GM21447 (cell line): ENCODE measurements around the gene UNC5A.
"Not testable (repeated sequence)": the region's sequence is repeated elsewhere in the genome, so short reads cannot be mapped to it uniquely, and the experiment has no call there.

ENCODE experiments used
- ATAC-seq: cut with Tn5 transposase; IDR thresholded peaks from one replicate; pipeline ENCODE4 v1.9.1; 2021; ENCODE audit not compliant: unreplicated experiment

UNC5A gene

DNA sequence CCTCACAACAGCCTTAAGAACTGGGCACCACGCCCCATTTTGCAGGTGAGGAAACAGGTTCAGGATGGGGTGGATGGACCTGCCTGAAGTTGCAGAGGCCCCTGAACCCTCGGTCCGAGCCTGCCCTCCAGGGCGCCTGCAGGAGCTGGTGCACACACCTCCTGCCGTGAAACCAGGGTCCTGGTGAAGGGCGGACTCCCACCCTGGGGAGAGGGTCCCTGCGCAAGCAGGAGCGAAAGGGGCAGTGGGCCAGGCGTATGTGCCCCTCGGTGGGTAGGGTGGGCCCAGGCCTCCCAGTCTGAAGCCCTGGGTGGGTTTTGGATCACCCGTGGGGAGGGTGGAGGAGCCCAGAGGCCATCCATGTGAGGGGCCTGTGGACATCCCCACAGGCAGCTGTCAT, 50.9 kb downstream of the UNC5A start:
- ATAC-seq: no peak

DNA sequence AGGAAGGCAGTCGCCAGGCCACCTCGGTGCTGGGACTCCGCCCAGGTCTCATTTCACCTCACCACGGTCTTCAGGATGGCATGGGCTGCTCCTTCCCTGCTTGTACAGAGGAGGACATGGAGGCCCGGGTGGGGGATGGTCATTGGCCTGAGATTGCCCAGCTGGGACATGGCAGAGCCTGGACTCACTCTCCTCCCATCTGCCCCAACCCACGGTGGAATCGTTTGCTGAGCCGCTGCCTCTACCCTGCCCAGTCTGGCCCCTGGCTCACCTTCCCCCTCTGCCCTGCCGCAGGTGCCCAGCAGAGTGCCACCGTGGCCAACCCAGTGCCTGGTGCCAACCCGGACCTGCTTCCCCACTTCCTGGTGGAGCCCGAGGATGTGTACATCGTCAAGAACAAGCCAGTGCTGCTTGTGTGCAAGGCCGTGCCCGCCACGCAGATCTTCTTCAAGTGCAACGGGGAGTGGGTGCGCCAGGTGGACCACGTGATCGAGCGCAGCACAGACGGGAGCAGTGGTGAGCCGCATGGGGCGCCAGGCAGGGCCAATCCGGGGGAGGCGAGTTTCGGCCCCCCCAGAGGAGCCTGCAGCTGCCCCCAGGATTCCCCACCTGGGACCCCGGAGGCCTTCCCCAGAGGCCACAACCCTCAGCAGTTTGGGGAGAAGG, 52.1 kb downstream of the UNC5A start:
- ATAC-seq: no peak

DNA sequence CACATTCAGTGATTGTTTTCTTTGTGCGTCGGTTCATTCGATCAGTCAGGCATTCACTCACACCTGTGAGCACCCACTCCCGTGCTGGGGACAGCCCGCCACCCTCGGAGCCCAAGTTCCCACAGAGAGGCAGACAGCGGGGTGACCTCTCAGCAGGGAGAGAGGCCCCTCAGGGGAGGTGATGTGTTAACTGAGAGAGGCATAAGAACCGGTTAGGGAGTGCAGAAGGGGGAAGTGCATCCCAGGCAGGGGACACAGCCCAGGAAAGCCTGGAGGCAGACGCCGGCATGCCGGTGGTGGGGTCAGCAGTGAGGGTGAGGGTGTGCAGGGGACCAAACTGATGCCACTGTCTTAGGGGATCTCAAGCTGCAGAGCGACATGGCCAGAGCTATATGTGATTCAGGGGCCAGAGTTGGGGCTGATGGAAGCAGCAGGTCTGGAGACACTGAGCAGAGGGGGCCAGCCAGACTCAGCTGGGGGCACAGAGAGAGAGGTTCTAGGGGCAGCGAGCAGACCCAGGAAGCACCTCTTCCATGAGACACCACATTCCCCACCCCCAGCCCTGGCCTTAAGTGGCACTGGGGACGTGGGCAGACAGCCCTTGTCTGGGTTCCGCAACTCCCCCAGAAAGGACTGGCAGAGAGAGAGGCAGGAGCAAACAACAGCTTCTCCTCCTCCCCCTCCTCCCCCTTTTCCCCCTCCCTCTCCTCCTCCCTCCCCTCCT, 52.8 kb downstream of the UNC5A start:
- ATAC-seq: no peak

DNA sequence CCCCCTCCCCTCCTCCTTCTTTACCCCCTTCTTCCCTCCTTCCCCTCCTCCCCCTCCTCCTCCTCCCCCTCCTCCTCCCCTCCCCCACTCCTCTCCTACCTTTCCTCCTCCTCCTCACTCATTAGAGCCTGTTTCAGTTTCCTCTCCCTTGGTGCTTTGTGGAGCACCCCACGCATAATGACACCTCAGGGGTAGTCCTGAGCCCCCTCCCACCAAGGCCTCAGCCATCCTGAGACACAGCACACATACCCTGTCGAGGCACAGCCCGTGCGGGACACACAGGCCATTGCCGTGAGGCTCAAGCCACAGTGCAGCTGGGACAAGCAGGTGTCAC, 53.4 kb downstream of the UNC5A start:
- no peak for ATAC-seq

DNA sequence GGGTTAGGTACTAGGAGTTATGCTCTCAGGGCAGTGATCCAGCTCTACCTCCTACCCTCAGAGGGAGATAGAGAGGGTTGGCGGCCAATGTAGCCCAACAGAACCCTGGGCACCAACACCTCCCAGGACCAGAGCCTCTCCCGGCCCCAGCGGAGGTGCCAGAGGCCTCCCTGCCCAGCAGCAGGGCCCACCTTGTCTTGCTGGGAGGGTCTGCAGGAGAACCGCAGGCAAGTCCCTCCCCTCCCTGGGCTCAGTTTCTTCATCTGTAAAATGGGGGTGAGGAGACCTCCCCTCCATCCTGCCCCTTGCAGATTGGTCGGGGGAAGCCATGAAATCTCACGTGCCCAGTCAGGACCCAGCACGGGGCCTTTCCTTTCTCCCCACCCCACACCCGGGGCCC, 54.4 kb downstream of the UNC5A start:
- no peak for ATAC-seq

DNA sequence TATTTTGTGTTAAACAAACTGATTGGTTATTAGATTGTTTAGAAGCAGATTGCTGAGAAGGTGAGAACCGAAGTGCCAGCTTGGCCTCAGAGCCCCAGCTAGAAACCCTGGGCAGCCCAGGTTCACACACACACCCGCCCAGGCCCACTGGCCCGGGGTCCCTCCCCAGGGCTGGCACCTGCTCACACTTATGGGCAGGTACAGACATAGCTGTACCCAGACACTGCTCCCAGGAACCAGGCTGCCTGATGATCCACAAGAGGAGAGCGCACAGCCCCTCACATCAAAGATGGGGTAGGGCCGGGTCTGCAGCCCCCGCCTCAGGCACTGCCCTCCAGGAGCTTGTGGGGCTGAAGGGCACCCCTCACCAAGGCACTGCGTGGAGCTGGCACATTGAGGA, 55.6 kb downstream of the UNC5A start:
- ATAC-seq: no peak

DNA sequence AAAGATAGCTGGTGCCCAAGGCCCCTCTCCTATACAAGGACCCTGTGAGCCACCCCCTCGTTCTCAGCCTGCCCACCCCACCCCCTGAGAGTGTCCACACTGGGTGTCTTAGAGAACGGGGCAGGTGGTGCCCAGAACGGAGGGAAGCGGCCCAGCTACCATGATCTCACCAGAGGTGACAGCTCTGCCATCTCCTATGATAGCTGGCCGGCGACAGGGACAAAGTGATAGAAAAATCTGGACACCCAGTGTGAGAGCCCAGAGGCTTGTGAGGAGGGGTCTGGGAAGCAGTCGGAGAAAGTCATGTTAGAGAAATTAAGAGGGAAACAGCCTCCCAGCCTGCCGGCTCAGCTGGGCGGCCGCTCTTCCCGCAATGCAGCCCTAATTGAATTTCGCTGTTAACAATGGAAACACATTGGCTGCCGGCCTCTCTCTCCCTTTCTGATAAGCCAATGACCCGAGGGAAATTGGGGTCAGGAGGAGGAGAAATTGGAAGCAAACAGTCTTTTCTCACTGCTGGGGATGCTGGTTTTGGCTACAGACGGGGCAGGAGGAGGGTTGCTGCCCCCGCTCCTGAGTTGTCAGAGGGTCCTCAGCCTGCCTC, 56.5 kb downstream of the UNC5A start:
- no peak for ATAC-seq

DNA sequence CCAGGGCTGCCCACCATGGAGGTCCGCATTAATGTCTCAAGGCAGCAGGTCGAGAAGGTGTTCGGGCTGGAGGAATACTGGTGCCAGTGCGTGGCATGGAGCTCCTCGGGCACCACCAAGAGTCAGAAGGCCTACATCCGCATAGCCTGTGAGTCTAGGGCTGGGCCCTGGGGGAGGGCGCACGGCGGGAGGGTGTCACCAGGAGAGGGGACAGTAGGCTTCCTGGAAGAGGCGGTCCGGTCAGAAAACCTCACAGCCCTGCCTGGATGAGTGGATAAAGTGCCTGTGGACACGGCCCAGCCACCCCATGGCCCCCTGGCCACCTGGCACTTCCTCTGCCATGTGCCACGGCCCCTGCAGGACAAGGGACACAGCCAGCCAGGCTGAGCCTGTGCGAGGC, 57.8 kb downstream of the UNC5A start:
- no peak for ATAC-seq

DNA sequence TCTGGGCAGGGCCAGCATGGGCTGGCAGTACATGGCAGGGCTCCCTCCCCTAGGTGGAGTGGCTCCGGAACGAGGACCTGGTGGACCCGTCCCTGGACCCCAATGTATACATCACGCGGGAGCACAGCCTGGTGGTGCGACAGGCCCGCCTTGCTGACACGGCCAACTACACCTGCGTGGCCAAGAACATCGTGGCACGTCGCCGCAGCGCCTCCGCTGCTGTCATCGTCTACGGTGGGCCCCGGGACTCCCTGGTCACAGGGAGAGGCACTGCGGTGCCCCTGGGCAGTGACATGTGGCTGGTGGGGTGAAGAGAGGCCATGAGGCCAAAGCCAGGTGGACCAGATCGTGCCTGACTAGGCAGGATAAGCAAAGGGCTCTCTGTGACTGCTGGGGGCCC, 58.4 kb downstream of the UNC5A start:
- ATAC-seq: no peak

DNA sequence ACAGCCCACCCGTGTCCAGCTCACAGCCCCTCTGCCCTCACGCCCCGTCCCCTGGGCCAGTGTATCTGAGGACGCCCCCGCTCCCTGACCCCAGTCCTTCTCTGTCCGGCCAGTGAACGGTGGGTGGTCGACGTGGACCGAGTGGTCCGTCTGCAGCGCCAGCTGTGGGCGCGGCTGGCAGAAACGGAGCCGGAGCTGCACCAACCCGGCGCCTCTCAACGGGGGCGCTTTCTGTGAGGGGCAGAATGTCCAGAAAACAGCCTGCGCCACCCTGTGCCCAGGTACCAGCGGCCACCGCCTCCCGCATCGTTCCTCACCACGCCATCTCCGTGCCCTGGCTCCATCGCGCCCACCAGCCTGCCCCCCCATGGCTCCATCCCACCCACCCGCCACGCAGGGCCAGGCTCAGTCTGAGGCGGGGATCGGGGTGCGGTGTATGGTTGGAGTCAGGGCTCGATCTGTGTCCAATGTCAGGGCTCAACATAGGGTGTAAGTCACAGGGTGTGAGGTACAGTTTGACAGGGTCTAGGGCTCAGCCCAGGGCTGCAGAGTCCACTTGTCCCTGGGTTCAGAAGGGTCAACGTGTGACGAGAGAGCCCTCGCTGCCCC, 59.2 kb downstream of the UNC5A start:
- no peak for ATAC-seq

DNA sequence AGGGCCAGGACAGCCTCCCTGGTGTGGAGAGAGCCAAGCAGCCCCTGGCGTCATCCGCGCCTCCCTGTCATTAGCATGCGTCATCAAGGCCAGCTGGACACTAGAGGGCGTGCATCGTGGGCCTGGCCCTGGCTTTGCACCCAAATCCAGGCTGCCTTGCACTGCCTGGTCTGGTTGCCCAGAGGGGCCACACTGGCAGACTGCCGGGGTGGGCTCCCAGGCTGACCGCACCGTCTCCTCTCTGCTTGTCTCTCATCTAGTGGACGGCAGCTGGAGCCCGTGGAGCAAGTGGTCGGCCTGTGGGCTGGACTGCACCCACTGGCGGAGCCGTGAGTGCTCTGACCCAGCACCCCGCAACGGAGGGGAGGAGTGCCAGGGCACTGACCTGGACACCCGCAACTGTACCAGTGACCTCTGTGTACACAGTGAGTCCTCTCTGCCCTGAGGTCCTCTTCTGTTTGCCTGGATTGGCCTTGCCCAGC, 59.8 kb downstream of the UNC5A start:
- ATAC-seq: no peak

DNA sequence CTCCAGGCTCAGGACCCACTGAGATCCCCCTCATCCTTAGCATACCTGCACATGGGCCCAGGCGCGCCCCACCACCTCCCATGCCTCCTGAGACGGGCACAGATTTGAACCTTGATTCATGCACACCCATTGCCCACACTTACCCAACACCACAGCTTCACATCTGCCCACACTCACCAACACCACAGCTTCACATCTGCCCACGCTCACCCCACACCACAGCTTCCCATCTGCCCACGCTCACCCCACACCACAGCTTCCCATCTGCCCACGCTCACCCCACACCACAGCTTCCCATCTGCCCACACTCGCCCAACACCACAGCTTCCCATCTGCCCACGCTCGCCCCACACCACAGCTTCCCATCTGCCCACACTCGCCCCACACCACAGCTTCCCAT, 60.3 kb downstream of the UNC5A start:
- ATAC-seq: not testable (repeated sequence)

DNA sequence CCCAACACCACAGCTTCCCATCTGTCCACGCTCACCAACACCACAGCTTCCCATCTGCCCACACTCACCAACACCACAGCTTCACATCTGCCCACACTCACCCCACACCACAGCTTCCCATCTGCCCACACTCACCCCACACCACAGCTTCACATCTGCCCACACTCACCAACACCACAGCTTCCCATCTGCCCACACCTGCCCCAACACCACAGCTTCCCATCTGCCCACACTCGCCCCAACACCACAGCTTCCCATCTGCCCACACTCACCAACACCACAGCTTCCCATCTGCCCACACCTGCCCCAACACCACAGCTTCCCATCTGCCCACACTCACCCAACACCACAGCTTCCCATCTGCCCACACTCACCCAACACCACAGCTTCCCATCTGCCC, 62.2 kb downstream of the UNC5A start:
- not testable (repeated sequence) for ATAC-seq

DNA sequence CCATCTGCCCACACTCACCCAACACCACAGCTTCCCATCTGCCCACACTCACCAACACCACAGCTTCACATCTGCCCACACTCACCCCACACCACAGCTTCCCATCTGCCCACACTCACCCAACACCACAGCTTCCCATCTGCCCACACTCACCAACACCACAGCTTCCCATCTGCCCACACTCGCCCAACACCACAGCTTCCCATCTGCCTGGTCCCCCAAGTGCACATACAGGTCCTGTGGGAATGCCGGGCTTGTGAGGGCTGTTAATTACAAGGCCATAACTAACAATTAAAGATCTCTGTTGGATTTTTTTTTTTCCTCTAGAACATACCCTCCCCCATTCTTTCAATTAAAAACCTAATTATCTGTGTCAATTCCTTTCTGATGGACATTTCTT, 62.7 kb downstream of the UNC5A start:
- not testable (repeated sequence) for ATAC-seq

DNA sequence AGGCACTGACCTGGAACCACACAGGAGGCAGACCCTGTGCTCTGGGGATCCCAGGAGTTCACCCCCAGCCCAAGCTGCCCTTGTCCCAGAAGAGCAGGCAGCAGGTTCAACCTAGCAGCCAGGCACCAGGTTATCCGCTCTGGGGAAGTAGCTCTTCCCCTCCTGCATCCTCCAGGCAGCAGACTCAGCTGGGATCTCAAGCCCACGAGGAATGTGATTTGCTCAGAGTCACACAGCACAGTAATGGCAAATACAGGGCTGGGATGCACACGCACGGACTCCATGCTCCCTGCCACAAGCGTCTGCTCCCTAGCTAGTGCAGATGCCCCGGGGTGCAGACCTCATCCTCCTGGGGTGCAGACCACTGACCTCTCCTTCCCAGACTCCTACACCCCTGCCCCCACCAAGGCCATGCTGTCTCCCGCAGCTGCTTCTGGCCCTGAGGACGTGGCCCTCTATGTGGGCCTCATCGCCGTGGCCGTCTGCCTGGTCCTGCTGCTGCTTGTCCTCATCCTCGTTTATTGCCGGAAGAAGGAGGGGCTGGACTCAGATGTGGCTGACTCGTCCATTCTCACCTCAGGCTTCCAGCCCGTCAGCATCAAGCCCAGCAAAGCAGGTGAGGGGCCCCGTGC, 63.3 kb downstream of the UNC5A start:
- ATAC-seq: no peak

DNA sequence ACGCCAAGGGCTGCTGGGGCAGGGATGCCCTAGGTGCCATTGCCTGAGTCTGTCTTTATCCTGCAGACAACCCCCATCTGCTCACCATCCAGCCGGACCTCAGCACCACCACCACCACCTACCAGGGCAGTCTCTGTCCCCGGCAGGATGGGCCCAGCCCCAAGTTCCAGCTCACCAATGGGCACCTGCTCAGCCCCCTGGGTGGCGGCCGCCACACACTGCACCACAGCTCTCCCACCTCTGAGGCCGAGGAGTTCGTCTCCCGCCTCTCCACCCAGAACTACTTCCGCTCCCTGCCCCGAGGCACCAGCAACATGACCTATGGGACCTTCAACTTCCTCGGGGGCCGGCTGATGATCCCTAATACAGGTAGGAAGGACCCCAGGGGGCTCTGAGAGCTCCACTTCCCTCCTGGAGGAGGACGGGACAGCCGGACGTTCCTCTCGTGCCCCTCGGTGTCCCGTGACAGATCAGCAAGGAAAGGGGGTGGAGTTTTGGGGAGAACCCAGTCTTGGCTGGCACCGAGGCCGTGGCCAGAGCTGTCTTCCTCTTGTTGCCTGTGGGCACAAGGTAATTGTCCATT, 63.9 kb downstream of the UNC5A start:
- no peak for ATAC-seq

DNA sequence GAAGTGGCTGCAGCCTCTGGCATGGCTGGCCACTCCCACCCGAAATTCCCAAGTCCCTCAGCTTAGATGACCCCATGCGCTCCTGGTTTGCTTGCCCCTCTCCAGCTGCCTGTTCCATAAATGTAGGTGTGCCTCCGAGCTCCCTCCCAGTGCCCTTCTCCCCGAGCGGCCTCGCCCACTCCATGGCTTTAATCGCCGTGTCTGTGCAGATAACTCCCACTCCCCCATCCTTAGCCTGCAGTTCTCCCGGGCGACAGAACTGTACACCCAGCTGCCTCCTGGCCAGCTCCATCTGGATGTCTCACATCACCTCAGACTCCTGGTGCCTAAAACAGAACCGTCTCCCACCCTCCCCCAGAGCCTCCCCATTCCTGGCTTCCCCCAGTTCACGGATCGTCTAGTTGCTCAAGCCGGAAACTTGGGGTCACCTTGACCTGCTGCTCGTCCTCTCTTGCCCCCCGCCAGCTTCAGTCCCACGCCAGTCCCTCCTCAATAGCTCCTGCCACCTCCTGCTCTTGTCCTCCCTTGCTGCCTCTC, 64.7 kb downstream of the UNC5A start:
- ATAC-seq: no peak

DNA sequence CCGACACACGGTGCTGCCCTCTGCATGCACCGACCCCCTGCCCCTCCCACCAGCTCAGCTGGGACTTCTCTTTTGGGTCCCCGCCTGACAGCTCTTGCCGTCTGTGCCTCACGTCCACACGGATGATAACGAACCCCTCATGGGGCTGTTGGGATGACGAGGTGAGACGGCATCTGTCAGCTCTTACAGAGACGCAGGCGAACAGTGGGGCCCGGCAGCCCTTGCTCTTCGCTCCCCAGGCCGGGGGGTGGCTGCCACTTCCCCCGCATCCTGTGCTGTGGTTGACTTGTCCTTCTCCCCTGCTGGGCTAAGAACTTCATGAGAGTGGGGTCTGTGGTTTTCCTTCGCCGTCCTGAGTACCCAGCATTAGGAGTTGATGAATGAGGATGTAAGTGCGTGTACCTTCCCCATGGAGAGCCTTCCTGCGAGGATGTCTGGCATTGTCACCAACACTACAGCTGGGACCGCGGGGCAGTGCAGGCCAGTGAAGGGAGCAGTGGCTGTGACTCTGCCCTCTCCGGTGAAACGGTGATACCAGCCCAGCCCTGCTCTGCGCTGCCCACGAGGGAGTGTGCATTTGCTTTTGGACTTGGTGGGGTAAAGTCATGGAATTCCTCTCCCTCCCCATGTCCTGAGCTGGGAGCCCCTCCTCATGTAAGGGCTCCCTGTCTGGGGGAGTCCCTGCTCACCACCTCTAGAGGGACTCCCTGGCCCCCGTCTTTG, 65.6 kb downstream of the UNC5A start:
- ATAC-seq: no peak

DNA sequence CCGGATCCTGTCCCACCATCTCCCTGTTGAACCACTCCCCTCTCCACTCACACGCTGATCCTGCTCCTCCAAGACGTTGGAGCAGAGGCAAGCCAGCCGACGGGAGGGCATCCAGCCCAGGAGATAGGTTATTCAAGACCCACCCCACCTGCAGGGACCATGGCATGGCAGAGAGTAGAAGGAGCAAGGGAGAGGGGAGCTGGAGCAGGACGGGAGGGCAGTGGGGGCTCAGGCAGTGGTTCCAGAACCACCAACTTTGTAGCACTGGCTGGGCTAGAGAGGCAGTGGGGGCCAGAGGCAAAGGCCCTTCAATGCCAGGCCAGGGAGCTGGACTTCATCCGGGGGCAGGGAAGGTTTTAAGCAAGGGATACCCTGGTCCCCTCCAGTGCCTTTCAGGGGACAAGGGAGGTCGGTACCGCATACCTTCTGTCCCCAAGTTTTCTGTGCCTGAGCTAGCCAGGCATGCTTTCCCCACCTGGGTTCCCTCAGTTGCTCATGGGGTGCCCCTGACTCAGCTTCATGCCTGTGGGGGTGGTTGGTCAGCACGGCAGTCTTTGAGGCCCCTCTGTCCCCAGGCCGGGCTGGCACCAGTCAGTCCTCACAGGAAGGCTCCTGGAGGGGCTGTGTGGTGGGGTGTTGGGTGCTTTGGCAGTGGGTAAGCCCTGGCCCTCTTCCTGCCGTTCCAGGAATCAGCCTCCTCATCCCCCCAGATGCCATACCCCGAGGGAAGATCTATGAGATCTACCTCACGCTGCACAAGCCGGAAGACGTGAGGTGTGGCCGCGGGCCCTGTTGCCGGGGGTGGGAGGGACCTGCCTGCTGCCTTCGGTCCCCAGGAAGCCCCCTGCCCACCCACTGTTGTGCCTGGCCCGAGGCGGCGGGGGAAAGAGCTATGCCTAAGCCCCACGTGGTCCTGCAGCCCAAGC, 66.4 kb downstream of the UNC5A start:
- ATAC-seq: no peak
